Thoracic aorta (tissue), 2 donors: Measurements from ENCODE around the gene SLC1A7. TPM values are rescaled to one million over a fixed set of nuclear protein-coding genes. Genes with fewer than 3 reads are reported as not detected.

Experiments used
- ATAC-seq: fragments of 150-250 bp; one replicate; pipeline ENCODE4 v1.8.0; 2017; ENCODE audit warnings: low read depth; ENCODE audit not compliant: insufficient number of reproducible peaks, low FRiP score
- DNase-seq: peaks from one replicate; pipeline ENCODE4 v3.0.0-alpha.2; 2020; ENCODE audit warnings: low spot score
- H3K27ac ChIP-seq, 2 donors: fragments of 200-600 bp; sonication (generic); 1 replicate in 1 of 2; 2 replicates in 1 of 2; pipeline ENCODE4 v1.5.1; 2016; ENCODE audit warnings: mild to moderate bottlenecking in 2 of 2, moderate library complexity in 2 of 2
- H3K27me3 ChIP-seq: fragments of 200-600 bp; sonication (generic); replicated peaks from 2 replicates; pipeline ENCODE4 v1.6.0; 2016; ENCODE audit warnings: mild to moderate bottlenecking; ENCODE audit not compliant: insufficient read depth
- H3K36me3 ChIP-seq: fragments of 200-600 bp; sonication (generic); one replicate; pipeline ENCODE4 v1.5.1; 2016
- H3K4me1 ChIP-seq, 2 donors: fragments of 200-600 bp; sonication (generic); 1 replicate in 1 of 2; 2 replicates in 1 of 2; pipeline versions ENCODE4 v1.5.1 to v1.6.0; 2016; ENCODE audit warnings: low read depth in 2 of 2, mild to moderate bottlenecking in 1 of 2; ENCODE audit not compliant: control insufficient read depth in 1 of 2
- H3K4me3 ChIP-seq: fragments of 200-600 bp; sonication (generic); 2 replicates; pipeline ENCODE4 v1.5.1; 2016; ENCODE audit warnings: mild to moderate bottlenecking
- H3K9me3 ChIP-seq: fragments of 200-600 bp; sonication (generic); 2 replicates; pipeline ENCODE4 v1.5.1; 2016
- total RNA-seq, 2 donors: library from RNA; depleted of rRNA; stranded (reverse); fragments of >200 nt; gene quantifications; one replicate each; pipeline versions ENCODE4 v1.1.0 to v1.2.3, GENCODE V29; 2016
- TF ChIP-seq, protein P1 (sequence below): fragments of 200-600 bp; sonication (generic); IDR thresholded peaks from one replicate; pipeline ENCODE4 v1.5.1; 2019; ENCODE audit warnings: antibody characterized with exemption

Gene SLC1A7
- total RNA-seq, 2 donors from 2014 or later, result 0.42 to 3.0 TPM

DNA sequence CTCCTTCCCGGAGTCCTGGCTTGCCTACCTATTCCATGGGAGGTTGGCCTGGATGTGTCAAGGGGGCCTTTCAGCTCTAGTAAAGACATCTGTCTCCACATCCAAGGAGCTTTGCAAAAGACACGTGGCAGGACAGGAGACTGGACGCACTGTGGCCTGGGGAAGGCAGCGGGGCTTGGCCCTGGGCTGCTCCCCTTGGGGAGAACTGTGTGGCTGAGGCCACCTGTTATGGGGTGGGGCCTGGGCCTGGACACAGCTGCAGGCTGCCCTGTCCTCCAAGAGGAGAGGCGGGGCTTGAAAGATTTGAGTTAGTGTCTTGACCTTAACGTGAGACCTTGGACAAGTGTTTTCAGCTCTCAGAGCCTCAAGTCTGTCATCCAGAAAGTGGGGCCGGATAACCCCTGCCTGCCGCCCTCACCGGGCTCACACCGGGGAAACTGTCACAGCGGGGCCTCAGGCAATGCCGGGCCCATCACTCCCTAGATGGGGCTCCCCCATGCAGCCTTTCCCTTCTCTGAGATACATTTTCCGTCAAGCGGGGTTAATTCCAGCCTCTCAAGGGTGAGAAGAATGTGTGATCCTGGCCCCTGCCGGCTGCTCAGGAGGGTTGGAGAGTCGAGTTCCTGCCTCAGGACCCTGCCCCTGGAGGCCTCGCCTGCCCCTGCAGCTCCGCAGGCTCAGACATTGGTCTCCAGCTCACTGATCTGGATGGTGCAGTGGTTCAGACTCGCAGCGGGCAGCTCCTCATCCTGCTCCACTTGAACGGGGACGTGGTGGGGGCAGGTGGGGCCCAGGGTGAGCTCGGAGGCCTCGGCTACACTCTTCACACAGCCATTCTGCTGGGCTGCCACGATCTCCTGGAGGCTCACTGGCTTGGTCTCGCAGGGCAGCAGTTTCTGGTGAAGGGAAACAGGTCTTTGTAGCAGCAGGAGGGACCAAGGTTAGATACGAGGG is 54.8 kb downstream of the SLC1A7 start:
- no peak overlapping the region for H3K27ac ChIP-seq
- no peak for DNase-seq

DNA sequence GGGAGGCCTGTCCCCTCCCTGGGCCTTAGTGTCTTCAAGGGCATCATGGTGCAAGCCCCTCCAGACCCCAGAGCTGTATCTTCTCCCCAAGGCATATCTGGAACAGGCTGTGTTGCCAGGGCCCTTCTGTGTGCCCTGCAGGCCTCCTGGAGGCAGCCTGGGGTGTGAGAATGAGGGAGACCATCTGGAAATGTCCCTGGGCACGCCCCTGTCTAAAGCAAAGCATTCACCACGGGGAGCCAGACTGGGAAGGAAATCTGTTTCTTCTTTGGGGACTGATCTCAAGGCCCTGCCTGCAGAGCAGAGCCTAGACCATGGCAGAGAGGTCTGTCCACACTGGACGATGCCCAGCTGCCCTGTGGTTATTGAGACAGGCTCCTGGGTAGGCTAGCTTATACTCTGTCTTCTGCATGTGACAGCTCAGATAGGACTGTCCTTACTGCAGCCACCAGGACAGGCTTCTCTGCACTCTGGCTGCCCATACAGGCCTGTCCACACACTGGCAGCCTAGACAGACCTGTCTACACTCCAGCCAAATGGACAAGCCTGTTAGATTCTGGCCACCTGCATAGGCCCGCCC is 55.9 kb downstream of the SLC1A7 start:
- no peaks in the 10 kb centered on the region for H3K27me3 ChIP-seq
- ATAC-seq (no peak), DNase-seq (no peak)
- no peaks in the 10 kb centered on the region for H3K36me3 ChIP-seq
- H3K4me1 ChIP-seq, result peaks cover 0 to 8% of the 10 kb centered on the region in 2 donors
- H3K9me3 ChIP-seq, result no peaks in the 10 kb centered on the region
- no peak overlapping the region for H3K4me3 ChIP-seq
- TF ChIP-seq, protein P1, sequence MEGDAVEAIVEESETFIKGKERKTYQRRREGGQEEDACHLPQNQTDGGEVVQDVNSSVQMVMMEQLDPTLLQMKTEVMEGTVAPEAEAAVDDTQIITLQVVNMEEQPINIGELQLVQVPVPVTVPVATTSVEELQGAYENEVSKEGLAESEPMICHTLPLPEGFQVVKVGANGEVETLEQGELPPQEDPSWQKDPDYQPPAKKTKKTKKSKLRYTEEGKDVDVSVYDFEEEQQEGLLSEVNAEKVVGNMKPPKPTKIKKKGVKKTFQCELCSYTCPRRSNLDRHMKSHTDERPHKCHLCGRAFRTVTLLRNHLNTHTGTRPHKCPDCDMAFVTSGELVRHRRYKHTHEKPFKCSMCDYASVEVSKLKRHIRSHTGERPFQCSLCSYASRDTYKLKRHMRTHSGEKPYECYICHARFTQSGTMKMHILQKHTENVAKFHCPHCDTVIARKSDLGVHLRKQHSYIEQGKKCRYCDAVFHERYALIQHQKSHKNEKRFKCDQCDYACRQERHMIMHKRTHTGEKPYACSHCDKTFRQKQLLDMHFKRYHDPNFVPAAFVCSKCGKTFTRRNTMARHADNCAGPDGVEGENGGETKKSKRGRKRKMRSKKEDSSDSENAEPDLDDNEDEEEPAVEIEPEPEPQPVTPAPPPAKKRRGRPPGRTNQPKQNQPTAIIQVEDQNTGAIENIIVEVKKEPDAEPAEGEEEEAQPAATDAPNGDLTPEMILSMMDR, result no peak
- H3K27ac ChIP-seq, result no peak overlapping the region

More for the DNA sequence above, 54.8 kb downstream of the SLC1A7 start:
- Histone ChIP-seq H3K36me3 (no peaks in the 10 kb centered on the region), H3K27me3 (no peaks in the 10 kb centered on the region), H3K4me3 (no peak overlapping the region), H3K9me3 (no peaks in the 10 kb centered on the region), H3K4me1 (peaks cover 0 to 13% of the 10 kb centered on the region in 2 donors)
- TF ChIP-seq, protein P1, result no peak
- no peak for ATAC-seq

DNA sequence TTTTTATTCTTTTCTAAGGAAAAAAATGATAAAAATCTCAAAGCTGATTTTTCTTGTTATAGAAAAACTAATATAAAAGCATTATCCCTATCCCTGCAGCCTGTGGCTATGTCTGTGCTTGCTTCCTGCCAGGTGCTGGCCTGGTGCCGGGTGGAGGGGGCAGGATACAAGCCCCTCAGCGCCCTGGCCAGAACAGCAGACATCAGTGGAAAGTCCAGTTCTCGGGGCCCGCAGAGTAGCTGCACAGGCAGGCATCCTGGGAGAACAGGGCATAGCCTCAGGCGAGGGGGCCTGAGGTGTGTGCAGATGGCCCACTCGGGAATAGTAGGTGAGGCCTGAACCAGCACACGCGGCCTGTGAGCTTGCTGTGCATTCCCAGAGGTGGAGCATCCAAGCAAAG is 57.0 kb downstream of the SLC1A7 start:
- Histone ChIP-seq H3K4me1 (no peaks in the 10 kb centered on the region), H3K27me3 (no peaks in the 10 kb centered on the region), H3K27ac (no peak overlapping the region), H3K9me3 (no peaks in the 10 kb centered on the region), H3K36me3 (peaks cover 3% of the 10 kb centered on the region), H3K4me3 (no peak overlapping the region)
- DNase-seq (no peak), ATAC-seq (no peak)
- TF ChIP-seq, protein P1, result no peak

DNA sequence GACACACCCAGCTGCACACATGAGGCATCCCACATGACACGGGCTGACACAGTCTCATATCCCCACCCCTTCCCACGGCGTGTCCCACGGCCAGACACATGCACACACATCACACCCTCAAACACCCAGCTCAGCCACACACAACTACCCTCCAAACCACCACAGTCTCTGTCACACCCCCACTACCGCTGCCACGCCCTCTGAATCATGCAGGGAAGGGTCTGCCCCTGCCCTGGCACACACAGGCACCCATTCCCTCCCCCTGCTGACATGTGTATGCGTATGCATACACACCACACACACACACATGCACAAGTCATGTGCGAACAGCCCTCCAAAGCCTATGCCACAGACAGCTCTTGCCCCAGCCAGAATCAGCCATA is 57.9 kb downstream of the SLC1A7 start:
- ATAC-seq (no peak), DNase-seq (no peak)
- Histone ChIP-seq H3K4me3 (no peak overlapping the region), H3K27me3 (no peaks in the 10 kb centered on the region), H3K9me3 (no peaks in the 10 kb centered on the region), H3K27ac (no peak overlapping the region), H3K4me1 (no peaks in the 10 kb centered on the region), H3K36me3 (peaks cover 3% of the 10 kb centered on the region)
- TF ChIP-seq, protein P1, result no peak
